HG03196 (cell line): ENCODE results near the gene CNTNAP2.

ENCODE experiments used
- ATAC-seq: cut with Tn5 transposase; IDR thresholded peaks from one replicate; pipeline ENCODE4 v1.9.1; 2021; ENCODE audit not compliant: unreplicated experiment

Gene CNTNAP2

DNA sequence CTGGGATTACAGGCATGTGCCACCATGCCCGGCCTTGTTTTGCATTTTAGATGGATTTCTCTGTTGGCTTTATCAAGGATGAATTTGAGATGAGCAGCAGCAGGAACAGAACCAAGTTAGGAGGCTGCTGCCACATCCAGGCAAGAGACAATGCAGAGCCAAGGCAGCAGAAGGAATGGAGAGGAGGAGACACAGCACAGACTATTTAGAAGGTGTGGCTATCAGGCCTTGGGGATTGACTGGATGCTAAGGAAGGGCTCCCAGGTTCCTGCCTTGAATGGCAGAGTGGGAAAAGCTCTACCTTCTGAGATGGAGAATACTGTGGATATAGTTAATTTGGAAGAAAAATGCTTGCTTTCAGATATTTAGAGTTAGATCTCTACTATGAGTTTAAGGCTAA is 1989.3 kb downstream of the CNTNAP2 start:
- no peak for ATAC-seq

DNA sequence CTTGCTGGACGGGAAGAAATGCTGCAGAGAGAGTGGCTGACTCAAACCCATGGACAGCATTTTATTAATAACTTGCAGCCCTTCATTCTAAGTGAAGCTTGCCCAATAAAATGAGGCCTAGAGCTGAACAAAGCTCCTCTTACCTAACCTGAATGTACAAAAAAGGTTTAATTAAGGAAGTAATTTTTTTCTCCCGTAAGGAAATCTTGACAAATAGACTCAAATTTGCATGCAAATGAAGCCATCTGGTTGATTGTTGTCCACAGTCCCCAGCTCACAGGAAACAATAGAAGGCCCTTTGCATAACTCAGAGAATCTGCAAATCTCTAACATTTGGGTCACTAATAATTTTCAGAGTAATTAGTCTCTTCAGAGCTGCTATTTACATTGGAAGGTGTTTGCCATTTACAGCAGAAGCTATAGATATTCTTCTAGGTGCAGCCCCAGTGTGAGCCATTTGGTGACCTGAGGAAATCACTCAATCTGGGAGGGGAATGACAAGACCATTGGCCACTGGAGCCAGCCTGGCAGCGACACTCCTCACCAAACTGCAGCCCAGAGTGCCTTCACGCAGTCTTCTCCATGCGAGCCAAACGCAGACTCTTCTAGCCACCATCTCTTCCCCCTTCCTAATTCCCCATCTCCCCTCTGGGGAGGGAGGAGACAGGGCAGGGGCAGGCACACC is 1991.0 kb downstream of the CNTNAP2 start:
- ATAC-seq, result no peak

DNA sequence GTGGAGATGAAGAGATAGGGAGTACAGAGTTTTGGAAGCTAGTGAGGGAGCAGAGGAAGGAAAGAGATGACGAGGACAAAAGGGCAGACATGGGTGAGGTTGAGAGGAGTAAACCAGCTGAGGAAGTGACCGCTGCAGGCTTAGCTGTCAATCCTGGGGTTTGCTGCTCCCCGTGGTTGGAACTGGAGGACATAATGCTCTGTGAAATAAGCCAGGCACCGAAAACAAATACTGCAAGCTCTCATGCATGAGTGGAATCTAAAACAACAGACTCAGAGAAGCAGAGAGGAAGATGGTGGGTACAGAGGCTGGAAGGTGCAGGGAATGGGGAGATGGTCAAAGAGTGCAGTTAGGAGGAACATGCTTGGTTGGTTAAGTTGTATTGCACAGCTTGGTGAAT is 1991.8 kb downstream of the CNTNAP2 start:
- ATAC-seq, result no peak

DNA sequence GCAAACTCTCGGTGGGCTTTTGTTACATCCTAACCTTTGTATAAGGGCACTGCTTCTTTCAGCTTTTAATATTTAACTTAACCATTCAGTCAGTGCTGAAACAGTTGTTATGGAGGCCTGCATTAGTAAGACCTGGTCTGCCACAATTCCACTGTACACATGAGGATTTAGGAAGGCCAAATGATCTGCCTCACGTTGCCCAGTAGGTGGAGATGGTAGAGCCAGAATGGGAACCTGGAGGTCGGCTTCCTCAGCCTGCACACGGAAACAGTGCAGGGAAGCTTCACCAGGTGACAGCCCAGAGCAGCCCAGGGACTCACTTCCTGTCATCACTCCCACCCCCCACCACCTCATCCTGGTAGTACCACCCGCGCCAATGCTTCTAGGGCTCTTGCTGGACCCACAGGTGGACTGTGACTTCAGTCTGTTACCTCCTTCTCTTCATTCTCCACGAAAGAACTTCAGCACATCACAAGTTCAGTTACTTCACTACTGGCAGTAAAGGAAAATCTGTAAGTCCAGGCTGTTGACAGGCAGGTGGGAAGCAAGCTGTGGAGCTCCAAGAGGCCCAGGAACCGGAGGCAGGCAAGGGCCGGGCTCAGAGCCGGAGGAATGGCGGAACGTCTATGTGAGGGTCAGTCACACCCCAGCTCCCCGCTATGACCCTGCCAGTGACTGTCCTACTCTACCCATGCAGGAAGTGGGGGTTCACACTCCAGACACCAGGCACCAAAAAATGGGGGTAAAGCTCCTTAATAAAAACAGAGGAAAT is 1993.7 kb downstream of the CNTNAP2 start:
- no peak for ATAC-seq

DNA sequence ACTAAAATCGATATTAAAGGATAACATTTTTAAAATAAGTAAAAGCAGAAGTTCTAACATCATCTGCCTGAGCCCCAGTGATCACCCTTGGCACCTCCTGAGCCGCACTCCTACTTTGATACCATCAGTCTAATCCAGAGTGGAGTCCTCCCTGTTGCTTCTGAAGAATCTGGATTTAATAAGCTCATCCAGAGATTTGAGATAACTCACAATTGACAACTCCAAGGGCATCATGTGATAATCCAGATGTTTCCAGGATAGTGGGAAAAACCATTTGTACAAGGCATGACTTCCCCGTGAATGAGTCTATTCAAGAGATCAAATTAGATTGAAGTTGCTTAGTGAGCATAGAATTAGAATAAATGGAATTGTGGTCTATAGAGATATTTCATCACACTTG is 1998.2 kb downstream of the CNTNAP2 start:
- ATAC-seq, result no peak

DNA sequence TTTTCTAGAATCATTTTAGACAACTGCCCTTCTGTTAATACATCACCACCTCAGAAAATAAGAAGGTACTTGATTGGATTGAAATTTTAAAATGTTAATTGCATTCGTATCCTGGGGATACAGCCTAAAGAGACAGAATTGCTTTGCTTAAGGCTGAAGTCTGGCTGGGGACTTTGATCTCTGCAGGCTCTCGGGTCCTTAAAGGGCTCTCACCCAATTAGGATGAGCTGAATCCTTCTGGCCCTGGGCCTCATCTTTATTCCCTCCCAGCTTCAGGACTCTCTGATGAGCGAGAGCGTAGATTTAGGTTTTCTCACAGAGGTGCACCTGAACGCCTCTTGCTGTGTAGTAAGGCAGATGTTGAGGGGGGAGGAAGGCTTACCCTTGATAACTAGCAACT is 1998.7 kb downstream of the CNTNAP2 start:
- no peak for ATAC-seq

DNA sequence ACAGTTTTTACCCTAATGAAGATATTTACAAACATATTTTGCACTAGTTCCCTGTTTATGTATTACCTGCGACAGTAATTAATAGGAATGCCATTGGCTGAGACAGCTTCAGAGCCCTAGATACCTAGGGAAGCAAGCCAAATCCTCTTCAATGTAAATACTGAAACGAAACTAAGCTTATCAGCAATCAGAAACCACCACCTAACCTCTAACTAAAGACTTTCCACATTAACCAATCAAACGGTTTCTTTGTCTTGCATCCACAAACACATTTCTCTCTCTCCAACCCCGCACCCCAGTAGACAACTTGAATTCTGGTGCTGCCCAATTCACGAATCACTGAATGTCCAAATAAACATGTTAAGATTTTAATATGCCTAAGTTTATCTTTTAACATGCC is 1999.6 kb downstream of the CNTNAP2 start:
- ATAC-seq, result no peak

DNA sequence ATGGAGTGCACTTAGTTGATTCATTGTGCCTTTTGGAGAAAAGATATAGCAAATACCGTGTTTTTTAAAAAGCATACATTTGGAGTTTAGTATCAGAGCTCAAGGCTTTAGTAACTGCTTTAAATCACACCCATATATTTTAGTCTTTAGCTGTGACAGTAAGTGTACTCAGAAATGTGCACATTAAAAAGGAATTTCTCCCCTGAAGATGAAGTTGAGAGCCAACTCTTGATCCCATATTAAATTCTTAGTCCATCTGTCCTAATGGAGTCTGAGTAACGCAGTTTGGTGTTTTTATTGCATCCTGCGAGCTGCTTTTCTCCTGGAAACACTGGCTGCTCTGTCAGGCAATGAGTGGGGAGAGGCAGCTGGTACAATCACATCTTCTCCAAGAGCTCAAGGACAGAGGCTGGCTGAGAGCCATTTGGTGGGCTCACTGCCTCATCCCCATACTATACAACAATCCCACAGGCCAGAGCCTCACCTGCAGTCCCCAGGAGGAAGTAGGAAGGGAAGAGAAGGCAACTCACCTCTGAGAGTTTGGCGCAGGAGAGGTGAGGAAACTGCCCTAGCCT is 2000.3 kb downstream of the CNTNAP2 start:
- no peak for ATAC-seq

DNA sequence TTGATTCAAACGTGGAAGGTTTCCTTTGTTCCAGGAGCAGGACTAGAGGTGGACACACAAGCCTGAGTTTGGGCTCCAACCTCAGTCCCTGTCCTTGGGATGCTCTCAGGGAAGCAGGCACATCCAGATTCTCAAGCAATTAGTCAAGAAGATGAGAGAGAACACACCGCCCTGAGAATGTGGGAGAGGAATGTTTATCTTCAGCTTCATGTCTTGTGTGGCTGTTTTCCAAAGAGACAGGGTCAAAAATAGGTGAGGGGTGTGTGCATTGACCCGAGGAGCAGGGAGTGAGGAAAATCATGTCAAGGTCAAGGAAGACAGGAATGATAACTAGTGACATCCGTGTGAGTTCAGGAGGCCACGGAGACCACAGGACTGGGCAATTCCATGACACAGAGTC is 2001.8 kb downstream of the CNTNAP2 start:
- ATAC-seq, result no peak

DNA sequence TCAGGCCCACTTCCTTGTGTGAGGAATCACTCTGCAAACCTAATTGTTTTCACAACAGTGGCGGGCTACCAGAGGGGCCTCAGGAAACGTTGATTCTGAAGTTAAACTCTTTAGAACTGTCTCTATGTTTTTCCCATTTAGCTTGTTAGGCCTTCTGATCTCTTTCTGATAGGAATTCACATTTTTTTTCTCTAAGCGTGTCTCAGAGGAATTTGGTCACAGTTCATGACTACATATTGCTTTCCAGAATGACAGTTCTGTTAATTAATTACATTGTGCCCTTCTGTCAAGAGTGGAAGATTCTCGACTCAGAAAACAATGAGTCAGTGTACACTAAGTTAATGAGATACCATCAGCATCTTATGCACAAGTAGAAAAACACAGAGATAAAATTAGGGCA is 2004.8 kb downstream of the CNTNAP2 start:
- peak; percentile 52 for ATAC-seq

DNA sequence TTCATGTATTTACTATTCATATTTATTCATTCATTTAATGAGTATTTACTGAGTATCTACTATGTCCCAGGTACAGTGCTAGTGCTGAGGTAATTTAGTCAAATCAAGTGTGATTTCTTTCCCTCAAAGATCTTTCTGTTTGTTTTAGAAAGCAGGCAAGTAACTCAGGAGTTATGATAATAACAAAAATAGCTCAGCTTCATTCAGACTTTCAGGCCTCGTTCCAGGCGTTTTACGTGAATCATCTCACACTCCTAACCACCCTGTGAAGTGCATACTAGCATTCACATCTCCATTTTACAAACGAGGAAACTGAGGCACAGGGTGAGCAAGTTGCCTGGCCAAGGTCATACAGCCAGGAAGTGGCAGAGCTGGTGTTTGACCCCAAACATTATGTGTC is 2005.2 kb downstream of the CNTNAP2 start:
- ATAC-seq, result no peak

DNA sequence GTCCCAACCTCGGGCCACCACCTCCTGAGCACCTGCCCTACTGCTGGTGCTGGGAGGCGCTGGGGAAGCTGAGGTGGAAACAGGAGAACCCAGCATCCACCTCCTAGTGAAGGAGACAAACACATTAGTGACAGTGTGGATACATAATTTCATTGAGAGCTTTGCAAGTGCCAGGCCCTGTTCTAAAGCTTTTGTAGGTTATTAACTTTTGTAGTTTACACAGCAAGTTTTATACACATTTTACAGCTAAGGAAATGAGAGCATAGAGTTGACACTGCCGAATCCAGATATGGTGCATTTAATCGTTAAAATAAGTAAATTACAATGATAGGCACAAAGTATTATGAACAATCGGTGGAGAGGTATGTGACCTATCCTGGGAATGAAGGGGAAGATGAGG is 2007.9 kb downstream of the CNTNAP2 start:
- ATAC-seq, result no peak

DNA sequence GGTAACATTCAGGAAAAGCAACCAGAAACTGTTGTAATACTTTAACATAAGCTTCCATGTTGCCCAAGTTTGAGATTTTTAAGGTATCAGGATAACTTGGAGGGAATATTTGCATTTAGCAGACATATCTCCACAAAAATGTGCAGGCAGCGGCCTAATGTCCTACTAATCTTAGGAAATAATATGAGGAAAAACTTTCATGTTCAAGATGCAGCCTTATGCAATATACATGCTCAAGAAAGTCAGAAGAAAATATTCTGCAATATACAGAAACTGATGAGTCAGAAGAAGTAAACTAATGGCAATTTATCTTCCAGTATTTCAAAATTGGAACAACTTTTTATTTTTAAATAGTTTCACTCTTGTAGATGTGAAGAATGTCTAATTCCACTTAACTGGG is 2010.8 kb downstream of the CNTNAP2 start:
- no peak for ATAC-seq

DNA sequence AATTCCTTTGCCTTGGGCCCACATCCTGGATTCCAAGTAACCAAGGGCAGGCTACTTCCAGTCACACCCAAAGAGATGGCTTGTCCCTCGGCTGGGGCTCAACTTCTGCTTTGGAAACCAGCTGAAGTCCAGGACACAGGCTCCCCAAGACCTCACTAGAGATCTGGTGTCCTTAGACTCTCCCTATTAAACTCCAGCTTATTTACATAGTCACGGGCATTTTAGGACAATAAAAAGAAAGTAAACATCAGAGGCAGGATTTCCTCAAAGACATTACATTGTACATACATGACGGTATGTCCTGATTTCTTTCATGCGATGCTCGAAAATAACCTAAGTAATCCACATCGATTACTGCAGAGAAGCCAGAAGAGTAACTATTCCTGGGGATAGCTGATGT is 2012.4 kb downstream of the CNTNAP2 start:
- ATAC-seq, result no peak

DNA sequence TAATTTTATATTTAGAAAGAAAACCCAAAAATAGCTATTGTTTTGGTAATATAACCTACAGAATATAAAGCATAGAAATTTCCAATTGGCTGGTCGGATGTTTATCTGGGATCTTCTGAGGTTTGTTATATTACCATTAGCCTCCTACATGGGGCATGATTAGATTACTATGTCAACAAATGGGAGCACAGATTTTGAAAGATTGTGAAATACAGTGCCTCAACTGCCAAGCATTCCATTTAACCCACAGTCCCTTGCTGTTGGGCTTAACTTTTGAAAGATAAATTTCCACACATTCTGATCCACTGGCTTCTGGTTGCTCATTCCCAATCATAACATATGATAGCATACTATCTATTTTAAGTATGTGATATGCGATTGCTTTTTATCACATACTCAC is 2018.5 kb downstream of the CNTNAP2 start:
- no peak for ATAC-seq

DNA sequence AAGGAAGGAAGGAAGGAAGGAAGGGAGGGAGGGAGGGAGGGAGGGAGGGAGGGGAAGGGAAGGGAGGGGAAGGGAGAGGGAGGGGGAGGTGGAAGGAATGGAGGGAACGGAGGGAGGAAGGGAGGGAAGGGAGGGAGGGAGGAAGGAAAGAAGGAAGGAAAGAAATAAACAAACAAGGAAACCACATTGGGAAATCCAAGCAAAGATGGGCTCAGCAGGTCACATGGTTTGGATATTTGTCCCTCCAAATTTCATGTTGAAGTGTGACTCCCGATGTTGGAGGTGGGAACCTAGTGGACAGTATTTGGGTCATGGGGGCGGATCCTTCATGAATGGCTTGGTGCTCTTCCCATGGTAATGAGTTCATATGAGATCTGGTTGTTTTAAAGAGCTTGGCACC is 2019.4 kb downstream of the CNTNAP2 start:
- ATAC-seq, result no peak

DNA sequence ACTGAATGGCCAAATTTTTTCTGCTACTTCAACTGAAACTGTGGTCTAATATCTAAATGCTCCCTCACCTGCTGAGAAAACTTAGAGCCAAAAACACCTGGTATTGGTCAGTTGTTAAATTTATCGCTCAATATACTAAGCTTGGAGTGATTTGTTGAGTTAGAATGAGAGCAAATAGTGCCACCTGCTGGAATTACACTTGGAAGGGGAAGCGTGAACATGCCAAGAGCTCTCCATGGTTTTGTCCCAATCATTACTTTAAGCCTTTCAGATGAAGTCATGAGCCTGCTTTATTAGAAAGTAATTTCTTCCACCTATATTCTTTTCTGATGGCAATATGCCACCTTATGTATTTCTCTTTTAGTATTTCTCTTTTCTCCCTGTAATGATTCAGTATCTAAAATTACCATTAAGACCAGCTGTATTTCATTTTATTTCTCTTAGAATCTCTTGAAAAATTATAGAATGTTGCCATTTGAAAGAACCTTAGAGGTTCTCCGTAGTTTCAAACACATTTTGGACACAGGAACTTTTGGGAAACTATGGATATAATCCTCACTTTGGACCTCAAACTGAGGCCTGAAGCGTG is 2026.2 kb downstream of the CNTNAP2 start:
- ATAC-seq, result no peak

DNA sequence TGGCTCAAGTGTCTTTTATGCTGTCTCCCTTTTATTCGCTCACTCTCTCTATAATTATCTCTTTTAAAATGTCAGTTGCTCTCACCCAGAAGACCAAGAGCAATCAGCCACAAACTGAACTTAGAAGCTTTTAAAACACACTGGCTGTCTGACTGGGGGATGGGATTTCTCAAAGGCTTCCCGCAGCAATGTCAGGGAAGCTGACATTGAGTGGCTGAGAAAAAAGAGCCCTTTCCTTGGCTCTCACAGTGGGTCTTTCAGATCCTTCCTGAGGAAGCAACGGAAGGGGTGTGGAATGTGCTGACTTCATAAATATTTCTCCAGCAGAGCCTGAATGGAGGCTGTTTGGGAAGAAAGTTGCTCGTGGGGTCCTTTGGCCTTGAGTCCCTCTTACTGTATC is 2028.2 kb downstream of the CNTNAP2 start:
- no peak for ATAC-seq

DNA sequence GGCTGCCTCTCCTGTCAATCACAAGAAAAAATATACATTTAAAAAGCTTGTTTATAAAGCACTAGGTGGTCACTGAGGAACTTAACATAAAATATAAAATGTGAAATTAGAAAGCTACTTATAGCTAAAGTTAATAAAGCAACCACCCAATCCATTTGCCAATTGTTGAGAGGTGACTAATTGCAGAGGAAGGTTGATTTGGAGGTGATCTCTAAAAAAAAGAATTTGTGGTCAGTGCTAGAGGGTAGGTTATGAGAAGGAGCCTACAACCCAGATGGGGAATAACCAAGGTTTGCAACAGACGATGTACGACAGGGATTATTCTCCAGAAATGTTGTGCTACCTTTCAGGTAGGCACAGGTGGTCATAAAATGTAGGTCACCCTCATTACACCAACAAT is 2029.7 kb downstream of the CNTNAP2 start:
- ATAC-seq, result no peak

DNA sequence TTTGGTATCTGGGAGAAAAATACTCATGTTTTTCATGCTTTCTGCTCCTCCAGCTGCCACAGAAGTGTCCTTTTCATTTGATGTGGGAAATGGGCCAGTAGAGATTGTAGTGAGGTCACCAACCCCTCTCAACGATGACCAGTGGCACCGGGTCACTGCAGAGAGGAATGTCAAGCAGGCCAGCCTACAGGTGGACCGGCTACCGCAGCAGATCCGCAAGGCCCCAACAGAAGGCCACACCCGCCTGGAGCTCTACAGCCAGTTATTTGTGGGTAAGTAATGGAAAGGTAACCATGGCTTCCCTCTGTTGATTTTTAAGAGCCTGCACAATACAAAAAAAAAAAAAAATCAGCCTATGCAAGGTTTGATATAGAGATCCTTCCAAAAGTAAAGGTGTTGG is 2030.8 kb downstream of the CNTNAP2 start:
- ATAC-seq, result no peak

DNA sequence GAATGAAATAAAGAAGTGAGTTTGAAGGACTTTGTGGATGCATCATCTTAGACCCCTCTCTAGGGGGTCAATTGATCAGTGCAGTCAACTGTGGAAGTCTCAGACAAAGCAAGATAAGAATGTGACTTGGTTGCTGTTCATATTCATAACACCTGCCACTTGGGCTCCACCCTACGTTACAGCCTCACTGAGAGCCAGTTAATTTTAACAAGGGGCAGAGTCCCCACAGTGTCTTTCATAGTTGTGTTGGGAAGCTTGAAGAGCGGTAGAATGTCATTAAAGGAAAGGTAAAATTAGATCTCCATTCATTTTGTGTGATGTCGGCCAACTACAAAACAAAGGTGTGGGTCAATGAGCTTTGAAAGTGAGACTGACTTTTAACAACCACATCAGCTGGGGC is 2031.9 kb downstream of the CNTNAP2 start:
- ATAC-seq, result no peak

DNA sequence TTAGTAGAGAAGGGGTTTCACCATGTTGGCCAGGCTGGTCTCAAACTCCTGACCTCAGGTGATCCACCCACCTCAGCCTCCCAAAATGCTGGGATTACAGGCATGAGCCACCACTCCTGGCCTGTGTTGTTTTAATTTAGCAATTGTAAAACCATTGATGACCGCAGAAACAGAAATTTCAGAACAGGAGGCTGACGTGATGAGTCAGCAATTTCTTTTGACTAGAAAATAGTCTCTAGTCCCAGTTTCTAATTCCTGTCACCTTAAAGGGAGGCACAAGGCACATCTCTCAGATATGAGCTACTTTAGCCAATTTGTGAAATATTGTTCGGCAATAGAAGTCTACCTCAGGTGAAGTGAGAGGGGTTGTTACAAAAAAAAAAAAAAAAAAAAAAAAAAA is 2033.1 kb downstream of the CNTNAP2 start:
- no peak for ATAC-seq
